HL-60 (cell line): ENCODE data around the gene AMBP.

Experiments
- POLR2AphosphoS5 ChIP-seq: IDR thresholded peaks from 2 replicates; pipeline ENCODE4 v1.6.1; 2012; ENCODE audit warnings: low read depth
- TF ChIP-seq, protein P1 (sequence below): IDR thresholded peaks from one replicate; pipeline ENCODE4 v1.5.1; 2011; ENCODE audit warnings: low read length, control low read depth, inconsistent platforms; ENCODE audit not compliant: insufficient read depth
- TF ChIP-seq, protein P2 (sequence below): IDR thresholded peaks from 2 replicates; pipeline ENCODE4 v1.6.1; 2012; ENCODE audit warnings: low read depth; ENCODE audit not compliant: insufficient replicate concordance

DNA sequence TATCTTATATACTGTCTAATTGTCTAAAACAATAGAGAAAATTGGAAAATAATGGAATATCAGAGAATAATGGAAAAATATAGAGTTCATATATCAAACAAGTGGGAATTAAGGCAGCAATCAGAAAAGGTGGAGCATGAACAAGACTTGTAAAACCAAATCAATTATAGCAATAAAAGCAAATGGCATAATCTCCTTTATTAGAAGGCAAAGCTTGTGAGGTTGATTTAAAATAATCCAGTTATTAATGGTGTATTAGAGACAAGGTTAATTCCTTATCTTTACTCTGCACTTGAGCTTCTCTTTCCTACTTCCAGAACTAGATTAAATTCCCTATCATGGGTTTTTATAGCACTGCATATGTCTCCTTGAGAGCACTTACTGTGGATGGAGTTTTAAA, 64.1 kb downstream of the AMBP start:
- TF ChIP-seq, protein P1, sequence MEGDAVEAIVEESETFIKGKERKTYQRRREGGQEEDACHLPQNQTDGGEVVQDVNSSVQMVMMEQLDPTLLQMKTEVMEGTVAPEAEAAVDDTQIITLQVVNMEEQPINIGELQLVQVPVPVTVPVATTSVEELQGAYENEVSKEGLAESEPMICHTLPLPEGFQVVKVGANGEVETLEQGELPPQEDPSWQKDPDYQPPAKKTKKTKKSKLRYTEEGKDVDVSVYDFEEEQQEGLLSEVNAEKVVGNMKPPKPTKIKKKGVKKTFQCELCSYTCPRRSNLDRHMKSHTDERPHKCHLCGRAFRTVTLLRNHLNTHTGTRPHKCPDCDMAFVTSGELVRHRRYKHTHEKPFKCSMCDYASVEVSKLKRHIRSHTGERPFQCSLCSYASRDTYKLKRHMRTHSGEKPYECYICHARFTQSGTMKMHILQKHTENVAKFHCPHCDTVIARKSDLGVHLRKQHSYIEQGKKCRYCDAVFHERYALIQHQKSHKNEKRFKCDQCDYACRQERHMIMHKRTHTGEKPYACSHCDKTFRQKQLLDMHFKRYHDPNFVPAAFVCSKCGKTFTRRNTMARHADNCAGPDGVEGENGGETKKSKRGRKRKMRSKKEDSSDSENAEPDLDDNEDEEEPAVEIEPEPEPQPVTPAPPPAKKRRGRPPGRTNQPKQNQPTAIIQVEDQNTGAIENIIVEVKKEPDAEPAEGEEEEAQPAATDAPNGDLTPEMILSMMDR, result no peak
- TF ChIP-seq POLR2AphosphoS5, result no peak
- TF ChIP-seq, protein P2, sequence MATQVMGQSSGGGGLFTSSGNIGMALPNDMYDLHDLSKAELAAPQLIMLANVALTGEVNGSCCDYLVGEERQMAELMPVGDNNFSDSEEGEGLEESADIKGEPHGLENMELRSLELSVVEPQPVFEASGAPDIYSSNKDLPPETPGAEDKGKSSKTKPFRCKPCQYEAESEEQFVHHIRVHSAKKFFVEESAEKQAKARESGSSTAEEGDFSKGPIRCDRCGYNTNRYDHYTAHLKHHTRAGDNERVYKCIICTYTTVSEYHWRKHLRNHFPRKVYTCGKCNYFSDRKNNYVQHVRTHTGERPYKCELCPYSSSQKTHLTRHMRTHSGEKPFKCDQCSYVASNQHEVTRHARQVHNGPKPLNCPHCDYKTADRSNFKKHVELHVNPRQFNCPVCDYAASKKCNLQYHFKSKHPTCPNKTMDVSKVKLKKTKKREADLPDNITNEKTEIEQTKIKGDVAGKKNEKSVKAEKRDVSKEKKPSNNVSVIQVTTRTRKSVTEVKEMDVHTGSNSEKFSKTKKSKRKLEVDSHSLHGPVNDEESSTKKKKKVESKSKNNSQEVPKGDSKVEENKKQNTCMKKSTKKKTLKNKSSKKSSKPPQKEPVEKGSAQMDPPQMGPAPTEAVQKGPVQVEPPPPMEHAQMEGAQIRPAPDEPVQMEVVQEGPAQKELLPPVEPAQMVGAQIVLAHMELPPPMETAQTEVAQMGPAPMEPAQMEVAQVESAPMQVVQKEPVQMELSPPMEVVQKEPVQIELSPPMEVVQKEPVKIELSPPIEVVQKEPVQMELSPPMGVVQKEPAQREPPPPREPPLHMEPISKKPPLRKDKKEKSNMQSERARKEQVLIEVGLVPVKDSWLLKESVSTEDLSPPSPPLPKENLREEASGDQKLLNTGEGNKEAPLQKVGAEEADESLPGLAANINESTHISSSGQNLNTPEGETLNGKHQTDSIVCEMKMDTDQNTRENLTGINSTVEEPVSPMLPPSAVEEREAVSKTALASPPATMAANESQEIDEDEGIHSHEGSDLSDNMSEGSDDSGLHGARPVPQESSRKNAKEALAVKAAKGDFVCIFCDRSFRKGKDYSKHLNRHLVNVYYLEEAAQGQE, result no peak
